HG02943 (cell line): ENCODE measurements around the gene FRY.
"Not testable (repeated sequence)": the region's sequence is repeated elsewhere in the genome, so short reads cannot be mapped to it uniquely, and the experiment has no call there.

Experiments used
- ATAC-seq: cut with Tn5 transposase; IDR thresholded peaks from one replicate; pipeline ENCODE4 v1.9.1; 2021; ENCODE audit warnings: mild to moderate bottlenecking, low read depth, moderate library complexity; ENCODE audit not compliant: unreplicated experiment

The FRY gene

DNA sequence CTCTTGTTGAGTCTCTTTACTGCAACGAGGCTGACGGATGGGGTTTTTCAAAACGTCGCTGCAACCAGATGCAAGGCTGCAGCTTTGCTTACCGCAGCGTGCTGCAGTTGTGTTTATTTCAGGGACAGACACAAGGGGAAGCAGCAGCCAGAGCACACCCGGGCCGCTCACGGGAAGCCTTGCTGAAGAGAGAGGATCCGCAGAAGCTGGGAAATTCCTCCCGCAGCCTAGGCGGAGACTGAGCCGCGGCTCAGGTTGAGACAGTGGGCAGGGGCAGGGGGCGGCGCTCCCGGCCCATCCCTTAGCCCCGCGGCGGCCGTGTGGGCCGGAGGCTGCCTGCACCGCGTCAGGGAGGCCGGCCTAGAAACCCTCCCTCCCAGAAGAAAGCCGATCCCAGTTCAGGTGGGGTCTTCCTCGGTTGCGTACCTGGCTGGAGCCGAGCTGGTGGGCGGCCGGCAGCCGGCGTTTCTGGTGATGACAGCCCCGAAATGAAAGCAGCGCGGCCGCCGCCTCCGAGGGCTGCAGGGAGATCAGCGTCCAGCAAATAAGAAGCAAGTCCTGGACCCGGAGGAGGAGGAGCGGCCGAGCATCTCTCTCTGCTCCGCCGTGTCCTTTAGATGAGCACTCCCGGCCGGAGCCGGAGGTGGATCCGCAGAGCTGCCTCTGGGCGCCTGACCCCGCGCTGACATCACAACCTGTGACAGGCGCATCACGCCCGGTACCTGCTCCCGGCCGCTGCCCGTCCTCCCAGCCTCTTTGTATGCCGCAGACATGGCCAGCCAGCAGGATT is at the start of gene FRY:
TSS of gene FRY (plus strand) at position 750 of the 790 bp plus-strand sequence. CDS start at position 772, 22 bp downstream.
- peak; percentile 82 for ATAC-seq

DNA sequence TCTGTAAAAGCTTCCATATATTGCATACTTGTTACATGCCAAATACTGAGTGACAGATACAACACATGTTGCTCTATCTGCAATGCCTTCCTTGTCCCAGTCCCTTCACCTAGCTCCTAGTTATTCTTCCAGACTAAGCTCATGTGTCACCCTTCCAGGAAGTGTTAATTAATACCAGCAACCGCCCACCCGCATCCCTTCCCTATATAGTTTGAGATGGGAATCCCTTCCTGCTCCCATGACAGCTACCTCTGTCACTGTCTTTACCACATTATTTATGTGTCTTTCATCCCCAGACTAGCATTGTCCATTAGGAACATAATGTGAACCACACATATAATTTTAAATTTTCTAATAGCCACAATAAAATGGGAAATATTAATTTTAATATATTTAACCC is 49.5 kb upstream of the FRY start:
- no peak for ATAC-seq

DNA sequence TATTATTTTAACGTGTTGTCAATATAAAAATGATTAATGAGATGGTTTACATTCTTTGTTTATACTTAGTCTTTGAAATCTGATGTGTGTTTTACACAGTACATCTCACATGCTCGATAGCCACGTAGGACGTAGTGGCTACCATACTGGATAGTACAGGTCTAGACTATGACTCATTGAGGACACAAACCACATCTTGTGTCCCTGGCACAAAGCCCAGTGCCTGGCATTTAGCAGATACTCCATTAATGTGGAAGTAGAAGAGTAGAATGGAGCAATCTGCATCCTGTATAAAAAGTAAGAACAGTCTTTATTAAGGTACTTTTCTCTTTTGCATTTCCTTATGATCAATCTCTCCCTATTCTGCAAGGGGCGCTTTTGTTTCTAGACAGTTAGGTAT is 49.0 kb upstream of the FRY start:
- ATAC-seq, result no peak

DNA sequence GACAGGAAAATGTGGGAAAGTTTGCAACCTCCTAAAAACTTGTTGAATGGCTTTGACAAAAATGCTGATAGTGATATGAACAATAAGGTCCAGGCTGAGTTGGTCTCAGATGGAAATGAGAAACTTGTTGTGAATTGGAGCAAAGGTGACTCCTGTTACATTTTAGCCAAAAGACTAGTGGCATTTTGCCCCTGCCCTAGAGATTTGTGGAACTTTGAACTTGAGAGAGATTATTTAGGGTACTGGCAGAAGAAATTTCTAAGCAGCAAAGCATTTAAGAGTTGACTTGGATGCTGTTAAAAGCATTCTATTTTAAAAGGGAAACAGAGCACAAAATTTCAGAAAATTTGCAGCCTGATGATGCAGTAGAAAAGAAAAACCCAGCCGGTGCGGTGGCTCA is 47.9 kb upstream of the FRY start:
- not testable (repeated sequence) for ATAC-seq

DNA sequence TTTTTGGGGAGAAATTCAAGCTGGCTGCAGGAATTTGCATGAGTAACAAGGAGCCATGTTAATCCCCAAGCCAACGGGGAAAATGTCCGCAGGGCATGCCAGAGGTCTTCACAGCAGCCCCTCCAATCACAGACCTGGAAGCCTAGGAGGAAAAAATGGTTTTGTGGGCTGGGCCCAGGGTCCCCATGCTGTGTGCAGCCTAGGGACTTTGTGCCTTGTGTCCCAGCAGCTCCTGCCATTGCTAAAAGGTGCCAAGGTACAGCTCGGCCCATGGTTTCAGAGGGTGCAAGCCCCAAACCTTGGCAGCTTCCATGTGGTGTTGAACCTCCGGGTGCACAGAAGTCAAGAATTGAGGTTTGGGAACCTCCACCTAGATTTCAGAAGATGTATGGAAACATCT is 47.2 kb upstream of the FRY start:
- not testable (repeated sequence) for ATAC-seq

DNA sequence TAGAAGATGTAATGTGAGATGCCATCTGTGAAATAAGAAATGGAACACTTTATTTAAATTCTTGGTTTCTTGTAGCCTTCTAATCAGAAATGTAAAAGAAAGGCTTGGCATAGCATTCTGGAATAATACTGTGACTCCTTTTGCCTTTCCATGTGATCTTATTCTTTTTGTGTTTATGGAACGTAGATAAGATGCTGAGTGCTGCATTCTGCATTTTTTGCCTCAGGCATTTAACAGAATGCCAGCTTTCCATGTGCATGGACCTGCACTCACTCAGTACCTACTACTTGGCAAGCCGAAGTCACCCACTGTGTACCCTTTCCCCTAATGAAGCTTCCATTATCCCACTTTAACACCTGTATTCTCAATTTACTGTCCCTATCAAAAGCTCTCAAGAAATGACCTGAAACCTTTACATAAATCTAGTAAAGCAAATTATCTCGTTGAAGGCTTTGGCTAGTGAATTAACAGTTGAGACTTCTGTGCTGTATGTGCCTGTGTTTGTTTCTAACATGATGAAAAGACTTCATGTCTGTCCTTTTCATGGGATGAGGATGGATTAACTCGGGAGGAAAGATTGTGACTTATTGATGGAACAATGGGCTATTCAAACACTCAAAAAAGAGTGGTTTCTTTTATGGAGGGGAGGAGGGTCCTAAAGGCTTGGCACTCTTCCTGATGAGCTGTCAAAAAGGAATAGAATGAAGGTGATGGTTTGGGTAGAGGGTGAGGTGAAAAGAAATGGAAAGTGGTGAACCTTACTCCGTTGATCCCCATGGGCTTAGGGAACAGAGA is 44.7 kb upstream of the FRY start:
- no peak for ATAC-seq

DNA sequence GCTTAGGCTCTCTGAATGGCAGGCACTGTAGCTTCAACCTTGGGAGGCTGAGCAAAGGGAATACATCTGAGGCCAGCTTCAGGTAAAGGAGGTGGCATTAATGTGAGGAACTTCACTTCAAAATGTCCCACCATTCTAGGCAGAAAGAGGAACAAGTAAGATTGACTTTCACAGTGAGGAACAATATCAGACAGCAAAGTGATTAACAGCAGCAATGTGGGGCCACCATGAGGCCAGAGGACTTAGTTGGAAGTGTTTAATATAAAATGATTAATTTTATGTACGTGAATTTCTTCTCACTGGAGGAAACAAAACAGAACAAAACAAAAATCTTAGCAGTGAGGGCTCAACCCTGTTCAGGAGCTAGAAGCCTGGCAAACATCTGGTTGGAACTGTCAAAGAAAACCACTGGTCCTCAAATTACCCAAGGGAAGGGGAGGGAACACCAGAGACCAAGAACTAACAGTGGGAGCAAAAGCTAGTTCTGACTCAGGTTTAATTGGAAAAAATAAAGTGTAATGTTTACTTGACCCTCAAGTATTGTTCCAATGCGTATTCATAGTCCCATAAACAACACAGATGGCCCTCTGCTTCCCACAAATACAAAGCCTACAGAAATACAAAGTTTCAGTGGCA is 43.9 kb upstream of the FRY start:
- ATAC-seq, result no peak

DNA sequence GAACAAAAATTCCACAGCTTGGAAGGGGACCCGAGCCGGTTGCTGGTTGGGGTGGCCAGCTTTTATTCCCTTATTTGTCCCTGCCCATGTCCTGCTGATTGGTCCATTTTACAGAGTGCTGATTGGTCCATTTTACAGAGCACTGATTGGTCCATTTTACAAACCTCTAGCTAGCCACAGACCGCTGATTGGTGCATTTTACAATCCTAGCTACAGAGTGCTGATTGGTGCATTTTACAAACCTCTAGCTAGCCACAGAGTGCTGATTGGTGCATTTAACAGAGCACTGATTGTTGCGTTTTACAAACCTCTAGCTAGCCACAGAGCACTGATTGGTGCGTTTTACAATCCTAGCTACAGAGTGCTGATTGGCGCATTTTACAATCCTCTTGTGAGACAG is 37.2 kb upstream of the FRY start:
- ATAC-seq, result not testable (repeated sequence)

DNA sequence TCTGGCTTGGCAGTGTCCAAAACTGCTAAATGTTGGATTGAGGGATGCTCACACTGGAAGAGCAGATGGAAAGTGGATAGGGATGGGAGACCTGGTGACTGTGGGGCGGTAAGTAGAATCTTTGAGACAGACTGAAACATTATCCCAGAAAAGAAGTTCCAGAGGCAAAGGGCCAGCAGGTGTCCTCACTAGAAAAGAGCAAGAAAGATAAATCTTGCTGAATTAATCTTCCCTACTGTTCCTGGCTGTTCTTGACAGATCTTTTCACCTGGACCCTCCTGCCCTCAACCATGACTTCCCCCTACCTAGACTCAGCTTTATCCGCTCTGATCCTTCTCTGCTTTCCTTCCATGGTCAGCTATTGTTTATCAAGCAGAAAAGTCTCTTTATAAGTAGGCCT is 35.0 kb upstream of the FRY start:
- ATAC-seq, result no peak

DNA sequence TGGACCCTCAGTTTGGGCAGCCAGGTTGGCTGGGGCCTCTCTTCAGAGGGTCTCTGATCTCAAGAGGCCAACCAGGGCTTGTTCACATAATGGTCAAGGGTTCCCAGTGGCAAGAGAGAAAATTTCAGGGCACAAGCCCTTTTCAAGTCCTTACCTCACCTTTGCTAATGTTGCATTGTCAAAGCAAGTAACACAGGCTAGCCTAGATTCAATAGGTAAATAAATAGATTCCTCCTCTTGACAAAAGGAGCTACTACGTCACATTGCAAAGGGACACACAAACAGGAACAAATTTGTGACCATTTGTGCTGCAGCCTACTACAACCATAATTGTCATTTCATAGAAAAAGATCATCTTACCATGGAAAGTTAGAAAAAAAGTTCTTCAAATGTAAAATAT is 33.9 kb upstream of the FRY start:
- ATAC-seq, result no peak

DNA sequence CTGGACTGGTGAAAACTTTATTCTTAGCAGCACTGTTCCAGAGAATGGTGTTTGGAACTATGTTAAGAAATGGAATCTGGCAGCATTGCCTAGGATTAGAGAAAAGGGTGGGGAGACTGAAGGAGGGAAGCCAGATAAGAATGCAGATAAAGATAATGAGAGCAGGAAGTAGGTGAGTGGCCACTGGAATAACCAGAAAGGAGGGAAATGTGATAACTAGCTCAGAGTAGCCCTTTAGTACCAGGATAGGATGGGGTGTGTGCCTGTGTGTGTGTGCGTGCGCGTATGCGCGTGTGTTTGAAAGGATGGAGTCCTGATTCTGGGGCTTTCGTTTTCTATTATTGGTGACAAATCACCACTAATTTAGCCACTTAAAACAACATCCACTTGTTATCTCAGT is 33.4 kb upstream of the FRY start:
- ATAC-seq, result no peak

DNA sequence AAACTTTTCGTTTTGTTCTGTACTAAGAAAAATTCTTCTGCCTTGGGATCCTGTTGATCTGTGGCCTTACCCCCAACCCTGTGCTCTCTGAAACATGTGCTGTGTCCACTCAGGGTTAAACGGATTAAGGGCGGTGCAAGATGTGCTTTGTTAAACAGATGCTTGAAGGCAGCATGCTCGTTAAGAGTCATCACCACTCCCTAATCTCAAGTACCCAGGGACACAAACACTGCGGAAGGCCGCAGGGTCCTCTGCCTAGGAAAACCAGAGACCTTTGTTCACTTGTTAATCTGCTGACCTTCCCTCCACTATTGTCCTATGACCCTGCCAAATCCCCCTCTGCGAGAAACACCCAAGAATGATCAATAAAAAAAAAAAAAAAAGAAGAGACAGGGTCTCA is 30.8 kb upstream of the FRY start:
- not testable (repeated sequence) for ATAC-seq

DNA sequence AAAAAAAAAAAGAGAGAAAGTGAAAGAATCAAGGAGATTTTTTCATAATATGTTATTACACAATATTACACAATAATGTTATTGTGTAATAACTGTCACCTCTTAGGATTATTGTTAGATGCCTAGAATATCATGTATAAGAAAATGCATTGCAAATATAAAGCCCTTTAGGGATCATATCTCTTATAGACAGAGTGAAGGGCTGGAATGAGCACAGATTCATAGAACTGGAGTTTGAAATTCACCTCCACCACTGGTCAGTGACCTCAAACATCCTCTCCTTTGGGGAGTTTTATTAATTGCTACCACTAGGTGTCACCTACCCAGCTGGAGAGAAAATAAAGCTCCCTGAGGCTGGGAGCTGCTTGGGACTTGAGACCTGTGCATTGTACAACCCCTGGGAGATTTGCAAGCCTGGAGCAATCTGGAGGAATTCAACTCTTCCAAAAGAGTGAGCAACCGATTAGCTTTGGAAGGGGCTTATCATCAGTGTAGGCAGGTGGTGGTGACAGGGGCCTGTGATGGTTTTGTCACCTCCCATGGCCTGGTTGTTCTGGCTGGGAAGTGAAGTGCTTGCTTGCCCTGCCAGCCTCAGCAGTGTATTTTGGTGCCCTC is 30.3 kb upstream of the FRY start:
- peak; percentile 77 for ATAC-seq

DNA sequence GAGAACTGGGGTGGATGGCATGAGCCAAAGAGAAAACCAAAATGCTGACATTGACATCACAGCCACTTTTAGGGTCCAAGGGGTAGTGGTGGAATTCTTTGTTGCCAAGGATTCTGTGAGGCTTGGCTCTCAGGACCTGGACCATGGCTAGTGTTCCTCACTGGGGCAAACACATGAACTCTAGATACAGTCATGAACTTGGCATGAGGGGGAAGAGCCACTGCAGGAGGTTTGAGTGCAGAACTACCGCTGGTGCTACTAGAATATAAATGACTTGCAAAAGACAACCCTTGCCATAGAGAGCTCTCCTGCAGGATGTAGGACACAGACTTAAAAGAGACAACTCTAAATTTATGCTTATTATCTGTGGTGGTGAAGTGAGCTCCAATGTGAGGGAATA is 29.8 kb upstream of the FRY start:
- no peak for ATAC-seq

DNA sequence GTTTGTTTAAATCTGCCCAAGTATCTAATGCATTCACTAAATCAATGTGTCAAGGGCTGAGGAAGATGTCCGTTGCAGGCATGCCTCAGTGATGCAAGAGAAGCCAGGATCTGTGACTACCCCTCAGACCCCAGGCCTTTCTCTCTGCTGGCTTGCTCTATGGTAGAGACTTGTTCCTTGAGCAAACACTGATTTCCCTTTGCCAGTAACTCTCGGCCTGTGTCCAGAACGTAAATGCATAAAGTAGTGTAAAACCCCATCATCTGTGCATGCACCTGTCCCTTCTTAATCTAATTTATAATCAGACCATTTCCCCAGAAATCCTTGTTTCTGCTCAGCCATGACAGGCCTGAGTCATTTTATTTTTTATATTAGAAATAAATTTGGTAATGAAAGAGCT is 28.7 kb upstream of the FRY start:
- ATAC-seq, result no peak

DNA sequence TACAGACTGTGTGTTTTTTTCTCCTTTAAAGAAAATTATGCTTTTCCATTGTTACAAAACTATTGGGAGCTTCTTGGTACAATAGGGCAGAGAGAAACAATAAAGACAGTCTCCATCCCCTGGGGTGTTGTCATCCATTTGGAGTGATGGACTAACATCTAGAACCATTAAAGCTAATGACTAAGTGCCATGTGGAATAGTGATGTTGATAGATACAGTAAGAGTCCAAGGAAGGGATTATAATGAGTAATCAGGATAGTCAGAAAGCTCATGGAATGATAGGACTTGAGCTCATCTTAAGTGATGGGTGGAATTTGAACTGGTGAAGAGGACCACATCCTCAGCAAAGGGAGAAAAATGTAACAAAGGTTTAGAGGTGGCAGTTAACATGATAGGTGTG is 24.1 kb upstream of the FRY start:
- no peak for ATAC-seq

DNA sequence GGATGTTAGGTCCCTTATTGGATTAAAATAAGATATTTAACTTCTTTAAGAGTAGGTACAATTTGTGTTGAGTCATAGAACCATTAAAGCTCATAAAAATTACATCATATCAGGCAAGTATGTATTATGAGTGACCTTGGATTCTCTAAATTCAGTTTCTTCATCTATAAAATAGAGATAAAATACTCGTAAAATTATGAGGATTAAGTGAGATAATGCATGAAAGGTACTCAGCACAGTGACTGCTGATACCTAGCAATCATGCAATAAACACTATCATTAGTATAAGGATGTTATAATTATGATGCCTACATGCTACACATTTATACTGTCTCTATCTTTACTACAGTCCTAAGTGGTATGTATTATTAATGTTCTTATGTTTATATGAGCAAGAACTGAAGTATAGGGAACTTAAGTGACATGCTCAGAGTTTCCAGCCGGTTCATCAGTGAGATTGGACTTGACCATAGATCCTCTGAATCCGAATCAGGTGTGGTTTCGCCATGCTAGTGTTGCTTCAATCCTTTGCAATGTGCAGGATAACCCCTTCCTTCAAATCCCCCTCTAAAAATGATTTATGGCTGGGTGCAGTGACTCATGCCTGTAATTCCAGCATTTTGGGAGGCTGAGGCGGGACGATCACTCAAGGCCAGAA is 22.9 kb upstream of the FRY start:
- ATAC-seq, result no peak

DNA sequence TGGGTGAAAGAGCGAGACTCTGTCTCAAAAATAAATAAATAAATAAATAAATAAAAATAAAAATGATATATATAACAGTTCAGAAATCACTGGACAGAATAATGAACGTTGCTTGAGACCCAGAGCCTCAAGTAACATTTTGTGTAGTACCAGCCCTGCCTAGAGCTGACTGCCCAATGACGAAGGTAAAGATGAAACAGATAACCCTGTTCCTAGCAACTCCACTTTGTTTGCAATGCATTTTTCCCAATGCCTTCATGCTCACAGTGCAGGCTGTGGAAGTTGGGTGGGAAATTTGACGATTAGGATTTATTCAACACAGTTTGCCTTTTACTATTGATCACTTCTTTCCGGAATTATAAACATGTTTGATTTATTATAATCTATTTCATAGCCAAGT is 22.2 kb upstream of the FRY start:
- no peak for ATAC-seq

DNA sequence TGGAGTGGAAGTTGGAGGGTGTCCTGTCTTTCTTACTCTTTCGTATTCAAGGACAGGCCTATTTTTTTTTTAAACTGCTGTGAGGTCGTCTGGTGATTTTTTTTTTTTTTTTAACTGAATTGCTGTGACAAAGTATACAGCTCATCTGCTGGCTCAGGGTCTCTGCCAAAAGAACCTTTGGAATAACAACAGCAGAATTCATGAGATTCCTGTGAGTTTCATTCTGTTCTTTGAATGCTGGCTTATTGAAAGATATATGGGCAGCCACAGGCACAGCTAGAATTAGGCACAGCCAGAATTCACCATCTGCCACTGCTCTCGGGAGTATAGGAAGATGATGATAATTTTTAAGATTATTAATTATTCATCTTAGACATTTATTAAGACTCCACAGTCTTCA is 21.4 kb upstream of the FRY start:
- ATAC-seq, result no peak

DNA sequence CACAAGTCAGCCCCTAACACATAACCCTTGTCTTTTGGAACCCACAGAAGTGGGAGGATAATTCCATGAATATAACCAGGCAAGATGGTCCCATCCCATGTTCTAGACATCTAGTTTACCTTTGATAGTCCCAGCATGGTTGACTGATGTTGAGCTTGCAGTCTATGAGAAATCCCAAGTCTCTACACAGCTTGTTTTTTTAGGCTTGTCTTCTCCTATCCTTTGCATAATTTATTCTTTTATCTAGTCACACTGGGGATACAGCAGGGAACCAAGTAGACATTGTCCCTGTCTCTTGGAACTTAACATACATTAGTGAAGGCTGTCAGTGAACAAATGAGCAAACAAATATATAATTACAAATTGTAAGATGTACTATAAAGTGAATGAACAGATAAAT is 19.6 kb upstream of the FRY start:
- no peak for ATAC-seq

DNA sequence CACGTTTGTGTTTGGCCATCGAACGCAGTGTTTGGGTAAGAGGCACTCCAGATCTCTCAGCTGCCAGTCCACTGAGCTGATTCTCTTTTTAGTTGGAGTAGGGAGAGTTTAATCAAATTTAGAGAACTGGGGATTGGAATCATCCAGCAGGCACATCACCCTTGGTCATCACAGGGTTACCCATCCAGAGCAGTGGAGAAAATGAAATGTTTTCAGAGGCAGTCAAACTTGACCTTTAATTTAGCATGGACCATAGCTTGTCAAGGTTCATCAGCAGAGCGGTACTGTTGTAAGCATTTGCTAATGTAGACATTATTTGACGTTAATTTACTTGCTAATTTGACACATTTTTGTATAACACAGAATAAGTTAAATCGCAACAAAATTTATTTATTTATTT is 18.4 kb upstream of the FRY start:
- no peak for ATAC-seq
